ENCODE results near the gene CRB2.

- TF ChIP-seq, protein P1, sequence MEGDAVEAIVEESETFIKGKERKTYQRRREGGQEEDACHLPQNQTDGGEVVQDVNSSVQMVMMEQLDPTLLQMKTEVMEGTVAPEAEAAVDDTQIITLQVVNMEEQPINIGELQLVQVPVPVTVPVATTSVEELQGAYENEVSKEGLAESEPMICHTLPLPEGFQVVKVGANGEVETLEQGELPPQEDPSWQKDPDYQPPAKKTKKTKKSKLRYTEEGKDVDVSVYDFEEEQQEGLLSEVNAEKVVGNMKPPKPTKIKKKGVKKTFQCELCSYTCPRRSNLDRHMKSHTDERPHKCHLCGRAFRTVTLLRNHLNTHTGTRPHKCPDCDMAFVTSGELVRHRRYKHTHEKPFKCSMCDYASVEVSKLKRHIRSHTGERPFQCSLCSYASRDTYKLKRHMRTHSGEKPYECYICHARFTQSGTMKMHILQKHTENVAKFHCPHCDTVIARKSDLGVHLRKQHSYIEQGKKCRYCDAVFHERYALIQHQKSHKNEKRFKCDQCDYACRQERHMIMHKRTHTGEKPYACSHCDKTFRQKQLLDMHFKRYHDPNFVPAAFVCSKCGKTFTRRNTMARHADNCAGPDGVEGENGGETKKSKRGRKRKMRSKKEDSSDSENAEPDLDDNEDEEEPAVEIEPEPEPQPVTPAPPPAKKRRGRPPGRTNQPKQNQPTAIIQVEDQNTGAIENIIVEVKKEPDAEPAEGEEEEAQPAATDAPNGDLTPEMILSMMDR (IDR thresholded peaks at IDR 0.05; ENCODE audit: low read depth, low read length, poor library complexity, severe bottlenecking): no peak
- TF ChIP-seq EZH2phosphoT487 (IDR thresholded peaks at IDR 0.05; ENCODE audit: borderline replicate concordance, low read length): no peak
Observed at GRCh38 chr9:123355761-123356431, at the start of gene CRB2.
